H54 (cell line): ENCODE results near the gene MR1.

Experiments
- DNase-seq: peaks from one replicate; pipeline ENCODE4 v3.0.0; 2011; ENCODE audit warnings: low spot score, mixed read lengths; ENCODE audit not compliant: insufficient read length
- FAIRE-seq: peaks from 3 replicates; lab custom pipeline; 2011; peaks lifted over from hg19 to GRCh38; lab: Jason Lieb, UNC
- POLR2A ChIP-seq: IDR thresholded peaks from 2 replicates; pipeline ENCODE4 v1.6.1; 2011; ENCODE audit warnings: low read depth, mild to moderate bottlenecking, low read length

MR1 gene

GRCh38 chr1:181088079-181089016 lies 54.6 kb downstream of the MR1 start, which contains the start of gene IER5:
IER5 (plus strand) TSS chr1:181088700; CDS start chr1:181088903, 203 bp downstream.
- DNase-seq (peak; percentile 81), FAIRE-seq (no peak)
- peak; percentile 100 for TF ChIP-seq POLR2A

- no peak for FAIRE-seq
- no peak for DNase-seq
- TF ChIP-seq POLR2A, result no peak
Observed at GRCh38 chr1:181089017-181089675, 55.4 kb downstream of the MR1 start.

- DNase-seq, result no peak
- no peak for FAIRE-seq
- peak; percentile 43 for TF ChIP-seq POLR2A
Observed at GRCh38 chr1:181089676-181090544, 56.1 kb downstream of the MR1 start.

GRCh38 chr1:181090641-181091126 lies 56.9 kb downstream of the MR1 start:
- no peak for DNase-seq
- no peak for FAIRE-seq
- no peak for TF ChIP-seq POLR2A

- FAIRE-seq, result no peak
- DNase-seq, result no peak
- no peak for TF ChIP-seq POLR2A
Observed at GRCh38 chr1:181091309-181092040, 57.7 kb downstream of the MR1 start.

GRCh38 chr1:181092056-181092455 lies 58.3 kb downstream of the MR1 start:
- FAIRE-seq (no peak), DNase-seq (no peak)
- TF ChIP-seq POLR2A, result no peak

GRCh38 chr1:181092883-181093458 lies 59.2 kb downstream of the MR1 start:
- FAIRE-seq, result no peak

GRCh38 chr1:181094416-181095212 lies 60.8 kb downstream of the MR1 start:
- TF ChIP-seq POLR2A, result no peak
- DNase-seq (no peak), FAIRE-seq (no peak)

More at GRCh38 chr1:181092883-181093458, 59.2 kb downstream of the MR1 start:
- no peak for DNase-seq
- TF ChIP-seq POLR2A, result no peak

- TF ChIP-seq POLR2A, result no peak
Observed at GRCh38 chr1:181095260-181095659, 61.5 kb downstream of the MR1 start.

GRCh38 chr1:181095763-181096184 lies 62.0 kb downstream of the MR1 start:
- DNase-seq (no peak), FAIRE-seq (no peak)
- TF ChIP-seq POLR2A, result no peak

More at GRCh38 chr1:181095260-181095659, 61.5 kb downstream of the MR1 start:
- FAIRE-seq, result no peak
- DNase-seq, result no peak

GRCh38 chr1:181097242-181097641 lies 63.5 kb downstream of the MR1 start:
- no peak for FAIRE-seq
- TF ChIP-seq POLR2A, result no peak

More at GRCh38 chr1:181097242-181097641, 63.5 kb downstream of the MR1 start:
- DNase-seq, result no peak
